HG02763 (cell line): ENCODE data around the gene ARPC2.
A peak's percentile ranks its signal among the peaks of the same experiment; 100 is the strongest.

Source experiments
- ATAC-seq: cut with Tn5 transposase; IDR thresholded peaks from one replicate; pipeline ENCODE4 v1.9.1; 2021; ENCODE audit warnings: mild to moderate bottlenecking, moderate library complexity; ENCODE audit not compliant: unreplicated experiment

The ARPC2 gene

DNA sequence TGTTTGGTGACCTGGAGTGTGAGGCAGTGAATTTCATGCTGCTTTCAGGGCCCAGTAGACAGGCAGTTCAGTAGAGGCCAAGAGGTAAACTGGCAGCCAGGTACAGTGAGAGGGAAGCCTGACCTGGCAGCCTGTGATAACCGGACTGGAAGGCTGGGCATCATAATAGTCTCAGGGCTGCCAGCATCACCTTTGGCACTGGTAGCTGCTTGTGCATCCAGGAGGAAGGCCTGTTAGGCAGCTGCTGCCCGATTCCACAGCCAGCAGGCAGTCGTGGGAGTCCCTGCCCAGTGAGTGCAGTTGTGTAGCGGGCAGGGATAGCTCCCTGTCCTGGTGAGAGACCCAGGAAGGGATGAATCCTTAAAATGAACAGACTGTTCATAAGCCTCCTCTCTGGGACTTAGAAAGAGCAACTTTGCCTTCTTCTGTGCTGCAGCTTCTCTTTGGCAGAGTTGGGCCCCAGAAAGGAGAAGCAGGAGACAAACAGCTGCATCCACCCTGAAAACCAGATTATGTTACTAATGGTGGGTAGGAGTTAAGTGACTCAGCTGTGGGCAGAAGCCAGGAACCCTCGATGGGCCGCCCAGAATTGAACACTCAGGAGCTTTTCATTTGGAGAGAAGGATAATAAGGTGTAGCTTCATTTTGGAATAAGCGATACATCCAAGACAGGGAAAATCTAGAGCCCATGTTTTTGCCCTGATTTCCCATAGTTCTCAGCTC, 35.7 kb downstream of the ARPC2 start:
- no peak for ATAC-seq

DNA sequence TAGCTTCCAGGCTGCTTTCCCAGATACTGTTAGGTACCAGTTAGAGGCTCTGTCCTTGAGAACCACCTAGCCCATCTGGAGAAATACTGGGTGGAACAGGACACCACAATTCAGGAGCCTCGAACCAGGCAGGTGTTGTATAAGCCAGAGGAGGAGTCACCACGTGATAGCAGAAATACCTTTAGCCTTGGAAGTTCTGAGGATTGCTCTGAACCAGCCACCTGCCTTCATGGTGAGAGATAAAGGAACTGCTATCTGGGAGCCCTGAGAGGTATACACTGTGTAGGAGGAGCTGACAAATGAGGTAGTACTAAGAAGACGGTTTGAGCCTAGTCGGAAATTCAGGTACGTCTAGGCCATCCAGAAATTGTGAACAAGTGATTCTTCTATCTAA, 36.2 kb downstream of the ARPC2 start:
- no peak for ATAC-seq

DNA sequence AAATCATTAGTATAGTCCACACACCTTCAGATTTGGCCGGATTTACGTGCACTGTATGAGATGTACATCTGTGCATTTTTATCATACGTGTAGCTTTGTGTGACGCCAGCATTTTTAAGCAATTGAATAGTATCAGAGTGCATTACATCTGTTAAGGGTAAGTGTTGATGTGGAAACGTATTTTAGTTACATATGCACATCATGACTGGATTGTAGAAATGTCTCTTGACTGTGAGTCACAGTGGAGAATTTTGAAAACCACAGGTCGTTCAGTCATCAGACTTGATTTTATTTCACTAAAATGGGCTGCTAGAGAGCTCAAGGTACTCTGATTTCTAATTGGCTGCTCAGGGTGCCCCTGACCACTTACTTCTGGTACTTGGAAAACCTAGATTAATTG, 38.5 kb downstream of the ARPC2 start:
- ATAC-seq = no peak

DNA sequence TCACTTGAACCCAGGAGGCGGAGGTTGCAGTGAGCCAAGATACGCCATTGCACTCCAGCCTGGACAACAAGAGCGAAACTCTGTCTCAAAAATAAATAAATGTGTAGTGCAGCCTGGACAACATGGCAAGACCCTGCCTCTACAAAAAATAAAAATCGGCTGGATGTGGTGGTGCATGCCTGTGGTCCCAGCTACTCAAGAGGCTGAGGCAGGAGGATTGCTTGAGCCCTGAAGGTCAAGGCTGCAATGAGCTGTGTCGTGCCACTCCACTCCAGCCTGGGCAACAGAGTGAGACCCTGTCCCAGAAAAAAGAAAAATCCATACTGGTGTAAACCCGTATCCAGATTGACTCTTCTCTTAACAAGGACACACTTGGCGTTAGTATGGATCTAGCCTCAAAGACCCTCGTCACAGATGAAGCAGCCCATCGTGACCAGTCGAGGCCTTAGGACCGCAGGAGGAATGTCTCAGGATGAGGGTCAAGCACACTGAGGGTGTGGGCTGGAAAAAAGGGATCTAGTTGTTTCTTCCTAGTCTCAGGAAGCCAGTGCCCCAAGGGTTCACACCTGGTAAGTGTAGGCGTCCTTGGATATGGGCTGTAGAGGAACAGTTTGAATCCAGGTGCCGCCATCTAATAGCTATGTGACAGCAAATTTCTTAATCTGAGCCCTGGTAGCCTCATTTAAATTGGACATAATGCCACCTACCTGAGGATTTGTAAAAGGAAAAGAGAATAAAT, 39.8 kb downstream of the ARPC2 start:
- no peak for ATAC-seq

DNA sequence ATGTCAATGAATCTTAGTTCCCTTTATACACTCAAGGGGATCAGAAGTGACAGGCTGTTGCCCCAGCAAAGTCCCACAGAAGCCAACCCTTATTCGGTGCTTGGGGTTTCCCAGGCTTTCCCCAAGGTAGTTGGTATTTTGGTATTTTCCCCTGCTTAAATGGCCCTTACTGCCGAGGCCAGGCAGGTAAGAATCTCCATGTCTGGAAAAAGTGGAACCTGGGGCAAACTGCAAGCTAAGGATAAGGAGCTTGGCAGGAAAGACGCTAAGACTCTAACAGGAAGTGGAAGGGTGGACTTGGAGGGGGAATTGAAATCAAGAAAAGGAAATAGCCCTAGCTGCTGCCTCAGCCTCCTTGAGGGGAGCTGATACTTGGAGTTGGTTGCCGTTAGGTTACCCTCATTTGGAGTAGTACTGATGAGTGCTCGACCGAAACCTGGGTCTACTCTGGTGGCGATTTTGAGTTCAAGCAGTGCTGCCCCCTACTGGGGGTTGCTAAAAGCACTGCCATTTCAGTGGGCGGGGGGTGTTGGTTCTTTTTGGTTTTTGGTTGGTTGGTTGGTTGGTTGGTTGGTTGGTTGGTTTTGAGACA, 40.5 kb downstream of the ARPC2 start:
- peak; percentile 63 for ATAC-seq

DNA sequence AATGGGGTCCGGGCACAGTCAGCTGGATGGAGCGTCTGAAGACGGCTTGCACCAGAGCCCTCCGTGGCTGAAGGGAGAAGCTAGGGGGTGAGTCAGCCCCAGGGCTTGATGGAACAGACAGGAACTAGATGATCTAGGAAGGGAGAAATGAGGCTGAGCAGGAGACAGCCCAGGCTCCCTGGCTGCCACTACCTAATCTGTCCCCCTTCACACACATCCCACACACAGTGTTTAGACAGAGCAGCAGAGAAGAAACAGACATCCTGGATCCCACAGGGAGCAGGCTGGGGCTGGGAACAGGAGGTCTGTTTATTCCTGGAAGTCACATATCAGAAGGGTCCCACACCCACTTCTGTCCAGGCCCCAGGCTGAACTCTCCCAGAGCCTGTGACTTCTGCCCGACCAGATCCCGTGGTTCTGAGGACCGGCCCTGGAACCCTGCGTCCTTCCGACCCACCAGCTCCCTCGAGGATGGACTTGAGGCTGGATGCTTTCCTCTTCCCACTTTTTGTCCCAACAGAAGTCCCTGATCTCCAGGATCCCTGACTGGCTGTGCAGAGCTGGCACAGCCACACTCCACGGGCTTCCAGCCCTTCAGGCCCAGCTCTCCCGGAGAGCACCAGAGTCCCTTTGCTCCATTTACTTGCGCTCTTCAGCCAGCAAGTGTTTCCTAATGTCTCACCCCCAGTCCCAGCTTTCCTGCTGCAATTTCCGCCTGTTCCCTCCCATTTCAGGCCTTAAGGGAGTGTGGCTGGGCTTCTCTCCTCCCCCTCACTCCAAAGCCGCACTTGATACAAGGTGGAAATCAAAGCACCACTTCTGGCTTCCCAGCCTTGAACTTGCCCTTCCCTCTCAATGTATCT, 42.3 kb downstream of the ARPC2 start:
- no peak for ATAC-seq

DNA sequence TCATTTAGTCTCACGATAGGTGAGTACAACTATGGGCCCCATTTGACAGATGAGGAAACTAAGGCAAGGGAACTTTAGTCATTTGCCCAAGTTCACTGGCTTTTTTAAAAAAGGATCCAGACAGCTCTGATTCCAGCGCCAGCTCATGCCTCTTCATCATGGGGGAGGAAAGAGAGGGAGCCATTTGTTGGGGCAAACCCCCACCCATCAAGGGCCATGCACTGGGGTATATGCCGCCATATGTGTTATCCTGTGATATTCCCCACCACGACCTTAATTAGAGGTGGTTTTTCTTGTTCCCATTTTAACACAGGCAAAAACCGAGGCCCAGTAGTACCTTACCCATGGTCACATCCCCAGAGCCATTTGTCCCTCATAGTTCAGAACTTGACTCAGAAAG, 43.2 kb downstream of the ARPC2 start:
- ATAC-seq = no peak

DNA sequence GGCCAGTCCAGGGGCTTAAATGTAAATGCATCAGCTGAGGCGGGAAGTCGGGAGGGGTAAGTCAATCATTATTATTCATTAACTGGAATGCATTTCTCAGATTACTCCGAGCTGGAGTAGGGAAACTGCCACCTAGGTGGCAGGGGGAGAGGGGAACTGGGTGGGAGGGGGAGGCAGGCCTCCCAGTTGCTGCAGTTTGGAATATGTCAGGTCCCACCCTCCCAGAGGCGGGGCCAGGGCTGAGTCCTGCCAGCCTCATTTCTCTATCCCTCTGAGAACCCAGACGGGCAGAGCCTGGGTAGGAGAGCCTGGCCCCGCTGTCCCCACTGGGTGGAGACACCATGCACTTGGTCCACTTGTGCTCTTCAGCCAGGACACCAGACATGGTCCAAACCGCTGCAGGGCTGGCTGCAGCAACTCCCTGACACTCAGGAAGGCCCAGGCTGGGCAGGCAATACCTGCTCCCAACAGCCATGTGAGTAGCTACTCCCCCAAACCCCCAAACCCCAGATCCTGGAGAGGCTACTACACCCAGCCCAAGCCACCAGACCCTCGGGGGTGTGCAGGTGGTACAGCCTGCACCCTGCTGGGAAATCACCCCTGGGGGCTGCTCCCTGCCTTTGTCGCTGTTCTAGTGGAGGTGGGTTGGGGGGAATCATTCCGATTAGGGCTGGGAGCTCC, 43.9 kb downstream of the ARPC2 start, which contains the start of gene GPBAR1:
Gene GPBAR1 (plus strand): TSS at position 274 of the 681 bp plus-strand sequence. CDS start 1,710 bp downstream, outside the sequence.
- ATAC-seq = no peak

DNA sequence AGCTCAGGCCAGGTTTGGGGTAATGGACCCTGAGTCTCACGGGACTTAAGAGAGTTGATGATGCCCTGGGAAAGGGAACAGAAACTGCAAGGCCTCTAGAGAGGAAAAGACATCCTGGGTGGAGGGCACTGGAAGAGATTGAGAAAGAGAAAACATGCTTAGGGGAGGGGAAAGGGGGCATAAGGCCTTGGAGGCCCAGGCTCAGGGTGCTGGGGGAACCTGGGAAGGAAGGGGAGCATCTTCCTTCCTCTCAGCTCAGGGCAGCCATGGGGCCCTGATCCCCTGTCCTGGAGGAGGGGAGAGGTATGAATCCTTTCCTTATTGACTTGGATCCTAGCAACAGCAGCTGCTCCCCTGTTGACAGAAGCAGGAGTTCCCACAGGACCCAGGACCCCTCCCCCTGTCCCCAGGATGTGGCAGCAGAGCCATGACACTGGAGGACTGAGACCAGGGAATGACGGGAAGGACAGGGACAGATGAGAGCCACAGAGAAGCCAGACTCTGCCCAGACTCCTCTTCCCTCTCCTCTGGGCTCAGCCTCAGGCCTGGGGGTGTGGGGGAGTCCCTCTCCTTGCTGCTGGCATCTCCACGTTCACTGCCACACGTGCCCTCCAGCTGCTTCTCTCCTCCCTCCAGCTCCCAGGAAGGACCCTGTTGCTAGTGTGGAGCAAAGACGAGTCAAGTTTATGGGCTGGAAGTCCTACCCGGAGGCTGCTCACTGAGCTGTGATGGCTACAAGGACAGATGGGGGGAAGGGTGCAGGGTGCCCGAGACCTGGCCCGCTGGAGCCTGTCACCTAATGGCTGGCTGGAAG, 44.6 kb downstream of the ARPC2 start:
- ATAC-seq = no peak

DNA sequence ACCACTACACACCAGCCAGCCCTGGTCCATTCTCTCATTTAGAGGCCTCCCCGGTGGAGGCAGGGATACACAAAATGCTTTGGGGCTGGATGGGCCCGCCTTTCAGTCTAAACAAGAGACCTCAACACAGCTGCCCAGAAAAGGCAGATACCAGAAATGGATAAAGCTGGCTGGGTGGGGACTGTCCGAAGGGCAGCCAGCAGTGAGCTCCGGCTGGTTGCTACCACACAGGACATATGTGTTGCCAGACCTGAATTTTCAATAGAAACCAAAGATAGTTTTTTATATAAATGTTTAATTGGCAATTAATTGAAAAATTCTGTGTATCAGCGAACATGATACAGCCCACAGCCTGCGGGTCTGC, 45.2 kb downstream of the ARPC2 start:
- ATAC-seq = no peak

DNA sequence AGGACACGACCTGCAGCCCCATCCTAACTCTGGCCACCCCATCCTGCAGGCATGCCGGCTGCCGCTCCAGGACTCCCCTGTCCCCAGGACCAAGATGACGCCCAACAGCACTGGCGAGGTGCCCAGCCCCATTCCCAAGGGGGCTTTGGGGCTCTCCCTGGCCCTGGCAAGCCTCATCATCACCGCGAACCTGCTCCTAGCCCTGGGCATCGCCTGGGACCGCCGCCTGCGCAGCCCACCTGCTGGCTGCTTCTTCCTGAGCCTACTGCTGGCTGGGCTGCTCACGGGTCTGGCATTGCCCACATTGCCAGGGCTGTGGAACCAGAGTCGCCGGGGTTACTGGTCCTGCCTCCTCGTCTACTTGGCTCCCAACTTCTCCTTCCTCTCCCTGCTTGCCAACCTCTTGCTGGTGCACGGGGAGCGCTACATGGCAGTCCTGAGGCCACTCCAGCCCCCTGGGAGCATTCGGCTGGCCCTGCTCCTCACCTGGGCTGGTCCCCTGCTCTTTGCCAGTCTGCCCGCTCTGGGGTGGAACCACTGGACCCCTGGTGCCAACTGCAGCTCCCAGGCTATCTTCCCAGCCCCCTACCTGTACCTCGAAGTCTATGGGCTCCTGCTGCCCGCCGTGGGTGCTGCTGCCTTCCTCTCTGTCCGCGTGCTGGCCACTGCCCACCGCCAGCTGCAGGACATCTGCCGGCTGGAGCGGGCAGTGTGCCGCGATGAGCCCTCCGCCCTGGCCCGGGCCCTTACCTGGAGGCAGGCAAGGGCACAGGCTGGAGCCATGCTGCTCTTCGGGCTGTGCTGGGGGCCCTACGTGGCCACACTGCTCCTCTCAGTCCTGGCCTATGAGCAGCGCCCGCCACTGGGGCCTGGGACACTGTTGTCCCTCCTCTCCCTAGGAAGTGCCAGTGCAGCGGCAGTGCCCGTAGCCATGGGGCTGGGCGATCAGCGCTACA, 45.9 kb downstream of the ARPC2 start:
- no peak for ATAC-seq

DNA sequence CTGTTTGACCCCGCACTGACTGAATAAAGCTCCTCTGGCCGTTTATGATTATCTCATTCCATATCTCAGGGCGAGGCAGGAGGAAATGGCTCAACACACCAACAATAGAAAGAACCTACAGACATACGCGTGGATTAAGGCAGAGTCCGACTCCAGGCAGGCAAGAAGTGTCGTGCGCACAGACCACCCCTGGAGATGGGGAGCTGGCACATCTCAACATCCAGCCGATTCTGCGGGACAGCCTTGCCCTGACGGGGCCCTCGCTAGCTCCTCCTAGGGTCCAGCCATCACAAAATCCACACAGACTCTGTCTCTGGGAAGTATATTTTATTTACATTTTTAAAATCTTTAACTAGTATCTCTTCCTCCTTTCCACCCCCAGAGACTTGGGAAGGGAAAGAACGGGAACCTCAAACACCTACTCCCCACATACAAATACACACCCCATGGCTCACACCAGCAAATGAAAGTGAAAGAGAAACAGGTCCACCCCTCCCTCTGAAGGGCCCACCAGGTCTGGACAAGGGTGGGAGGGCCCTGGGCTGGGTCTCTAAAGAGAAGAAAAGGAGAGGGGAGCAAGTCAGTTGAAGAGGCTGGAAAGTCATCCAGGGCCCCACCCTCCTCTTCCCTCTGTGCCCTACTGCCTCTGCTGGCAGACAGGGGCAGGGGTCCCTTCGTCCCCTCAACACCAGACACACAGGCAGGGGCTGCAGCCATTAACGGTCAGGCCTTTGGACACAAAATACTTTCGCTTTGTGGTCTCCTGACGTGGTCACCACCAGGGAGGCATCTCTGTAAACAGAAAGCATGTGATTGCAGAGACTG, 47.0 kb downstream of the ARPC2 start:
- no peak for ATAC-seq

DNA sequence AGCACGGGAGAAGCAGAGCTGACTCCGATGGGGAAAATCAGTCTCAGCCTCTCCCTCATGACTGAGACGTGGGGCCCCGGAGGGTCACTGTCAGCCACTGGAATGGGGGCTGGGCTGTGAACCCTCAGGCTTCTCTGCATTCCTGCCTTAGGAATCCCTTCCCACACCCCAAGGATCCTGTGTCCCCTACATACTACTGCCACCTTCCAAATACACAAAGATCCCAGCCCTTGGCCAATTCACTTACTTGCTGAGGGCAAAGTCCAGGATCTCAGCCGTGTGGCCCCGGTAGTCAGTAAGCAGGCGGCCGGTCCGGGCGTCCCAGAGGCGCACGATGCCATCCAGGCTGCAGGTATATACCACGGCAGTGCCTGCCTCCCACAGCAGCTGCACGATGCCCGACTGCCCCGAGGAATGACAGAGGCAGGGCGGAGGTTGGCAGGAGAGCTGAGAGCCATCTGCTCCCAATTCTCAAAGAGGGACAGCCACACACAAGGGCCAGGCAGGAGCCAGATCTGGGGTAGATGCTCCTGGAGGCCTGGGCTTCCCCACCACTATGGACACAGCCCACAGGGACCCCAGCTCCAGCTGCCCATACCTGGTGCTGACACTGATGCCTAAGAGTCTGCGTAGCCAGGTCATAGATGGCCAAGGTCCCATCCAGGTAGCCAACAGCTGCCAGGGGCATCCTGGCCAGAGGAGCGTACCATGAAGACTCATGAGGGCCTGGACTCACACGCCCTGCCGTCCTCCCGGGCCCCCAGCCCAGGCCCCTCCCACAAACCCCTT, 48.0 kb downstream of the ARPC2 start:
- no peak for ATAC-seq

DNA sequence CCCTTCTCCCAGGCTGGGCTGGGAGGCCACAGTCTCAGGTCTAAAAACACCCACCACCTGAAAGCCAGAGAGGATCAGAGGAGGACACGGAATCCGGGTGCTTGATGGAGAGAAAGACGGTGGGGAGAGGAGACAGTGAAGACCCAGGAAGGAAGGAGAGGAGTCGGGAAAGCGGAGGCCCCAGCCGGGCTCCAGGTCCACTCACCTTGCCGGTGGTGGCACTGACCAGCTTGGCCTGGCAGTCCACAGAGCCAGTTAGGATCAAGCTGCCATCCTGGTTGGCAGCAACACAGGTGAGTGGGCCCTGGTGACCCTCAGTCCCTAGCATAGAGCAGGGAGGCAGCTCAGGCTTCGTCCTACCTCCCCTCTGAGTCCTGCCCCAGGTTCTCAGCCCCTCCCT, 48.6 kb downstream of the ARPC2 start:
- no peak for ATAC-seq

DNA sequence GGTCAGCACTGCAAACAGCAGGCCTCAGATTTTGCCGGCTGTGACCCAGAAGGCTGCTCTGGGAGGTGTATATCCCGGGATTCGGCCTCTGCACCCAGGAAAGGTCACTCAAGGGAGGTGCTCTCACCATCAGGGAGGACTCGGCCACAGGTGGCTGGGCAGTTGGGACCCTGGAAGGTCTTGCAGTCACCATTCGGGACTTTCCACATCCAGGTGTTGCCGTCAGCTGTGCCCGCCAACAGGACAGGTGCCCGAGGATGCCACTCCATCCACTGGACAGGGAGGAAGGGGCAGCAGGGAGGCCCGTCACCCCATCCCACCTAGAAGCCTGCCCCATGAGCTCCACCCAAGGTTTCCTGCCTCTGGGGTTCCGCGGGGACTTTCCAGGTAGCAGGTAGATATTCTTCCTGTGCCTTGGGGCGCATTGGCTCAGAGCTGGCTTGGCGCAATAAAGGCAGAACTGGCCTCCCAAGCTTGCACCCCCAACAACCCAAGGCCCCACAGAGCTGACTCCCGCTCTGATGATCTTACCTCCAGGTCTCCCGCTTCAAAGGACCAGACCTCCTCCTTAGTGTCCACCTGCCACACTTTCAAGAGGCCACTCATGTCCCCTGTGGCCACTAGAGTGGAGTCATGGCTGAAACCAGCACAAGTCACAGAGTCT, 49.5 kb downstream of the ARPC2 start:
- no peak for ATAC-seq

DNA sequence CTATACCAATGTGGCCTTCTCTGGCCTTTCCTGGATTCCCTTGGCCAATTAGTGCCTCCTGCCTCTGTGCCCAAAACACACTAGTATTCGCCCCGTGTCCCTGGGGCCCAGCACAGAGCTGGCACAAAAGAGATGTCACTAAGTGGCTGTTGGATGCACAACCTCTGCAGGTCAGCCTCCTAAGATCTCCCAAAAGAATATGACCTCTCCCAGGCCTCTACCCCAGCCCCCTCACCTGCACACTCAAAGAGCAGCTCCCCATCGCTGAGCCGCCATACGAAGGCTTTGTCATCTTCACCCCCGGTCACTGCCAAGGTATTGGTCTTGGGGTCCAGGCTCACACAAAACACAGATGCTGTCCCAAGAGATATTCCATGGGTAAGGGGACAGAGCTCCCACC, 50.3 kb downstream of the ARPC2 start:
- no peak for ATAC-seq
